Measurements from ENCODE around the gene MCF2L. TPM values are rescaled to one million over a fixed set of nuclear protein-coding genes. Genes with fewer than 3 reads are reported as not detected.

The MCF2L gene
- total RNA-seq, 1 experiment from 2014 or later, result not detected

GRCh38 chr13:112963641-112964040 is 5.4 kb upstream of the MCF2L start:
- H3K4me3 ChIP-seq (ENCODE audit: low read length), result no peak overlapping the region
- H2AFZ ChIP-seq (ENCODE audit: low read length), result no peak overlapping the region
- no peaks in the 10 kb centered on the region for H3K4me1 ChIP-seq (ENCODE audit: low read length)
- H3K9ac ChIP-seq (ENCODE audit: low read length), result no peak overlapping the region
- no peak overlapping the region for H3K4me2 ChIP-seq (ENCODE audit: low read depth, low read length, poor library complexity, severe bottlenecking)
- no peaks in the 10 kb centered on the region for H3K27me3 ChIP-seq (ENCODE audit: low read length)
- H3K79me2 ChIP-seq (ENCODE audit: low read length), result no peaks in the 10 kb centered on the region
- no peaks in the 10 kb centered on the region for H4K20me1 ChIP-seq (ENCODE audit: insufficient read depth, low read depth, low read length)
- no peaks in the 10 kb centered on the region for H3K36me3 ChIP-seq (ENCODE audit: insufficient read depth, low read length)
- H3K27ac ChIP-seq (ENCODE audit: low read length), result no peak overlapping the region
- H3K9me3 ChIP-seq (ENCODE audit: low read length), result no peaks in the 10 kb centered on the region
- DNase-seq, result no peak
- no peaks in the 10 kb centered on the region for H3K9me2 ChIP-seq (replicated peaks; ENCODE audit: insufficient read depth, low read length)

- no peaks in the 10 kb centered on the region for H3K79me2 ChIP-seq (ENCODE audit: low read length)
- no peaks in the 10 kb centered on the region for H4K20me1 ChIP-seq (ENCODE audit: insufficient read depth, low read depth, low read length)
- DNase-seq, result no peak
- no peak overlapping the region for H2AFZ ChIP-seq (ENCODE audit: low read length)
- no peak overlapping the region for H3K4me2 ChIP-seq (ENCODE audit: low read depth, low read length, poor library complexity, severe bottlenecking)
- H3K27me3 ChIP-seq (ENCODE audit: low read length), result no peaks in the 10 kb centered on the region
- no peak overlapping the region for H3K4me3 ChIP-seq (ENCODE audit: low read length)
- no peaks in the 10 kb centered on the region for H3K36me3 ChIP-seq (ENCODE audit: insufficient read depth, low read length)
- no peak overlapping the region for H3K27ac ChIP-seq (ENCODE audit: low read length)
- H3K4me1 ChIP-seq (ENCODE audit: low read length), result no peaks in the 10 kb centered on the region
- no peak overlapping the region for H3K9ac ChIP-seq (ENCODE audit: low read length)
- no peaks in the 10 kb centered on the region for H3K9me2 ChIP-seq (replicated peaks; ENCODE audit: insufficient read depth, low read length)
- H3K9me3 ChIP-seq (ENCODE audit: low read length), result no peaks in the 10 kb centered on the region
These were observed 4.0 kb upstream of the MCF2L start for GRCh38 chr13:112964971-112965492.

DNA sequence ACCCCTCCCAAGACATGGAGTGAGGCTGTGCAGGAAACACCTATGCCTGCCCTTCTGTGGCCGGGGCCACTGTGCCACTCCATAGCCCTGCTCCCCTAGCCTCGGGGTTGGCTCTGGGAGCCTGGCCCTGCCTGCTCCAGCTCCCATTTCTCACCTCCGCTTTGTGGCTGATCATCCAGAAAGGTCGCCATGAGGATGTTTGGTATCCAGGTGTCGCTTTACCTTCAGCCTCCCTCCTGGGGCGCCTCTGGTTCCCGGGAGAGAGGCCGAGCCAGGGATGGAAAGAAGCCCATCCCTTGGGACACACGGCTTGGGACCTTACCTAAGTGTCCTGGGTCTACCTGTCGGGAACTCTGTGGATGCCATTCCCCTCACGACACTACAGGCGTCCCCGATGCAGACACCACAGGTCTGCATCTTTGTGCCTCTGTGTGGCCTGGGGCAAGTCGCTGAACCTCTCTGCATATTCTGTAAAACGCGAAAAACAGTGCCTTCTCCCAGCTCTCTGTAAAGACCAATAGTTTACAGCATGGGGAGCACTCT is 3.4 kb upstream of the MCF2L start:
- H3K79me2 ChIP-seq (ENCODE audit: low read length), result no peaks in the 10 kb centered on the region
- no peaks in the 10 kb centered on the region for H4K20me1 ChIP-seq (ENCODE audit: insufficient read depth, low read depth, low read length)
- no peak overlapping the region for H3K27ac ChIP-seq (ENCODE audit: low read length)
- H3K9ac ChIP-seq (ENCODE audit: low read length), result no peak overlapping the region
- H3K9me2 ChIP-seq (replicated peaks; ENCODE audit: insufficient read depth, low read length), result no peaks in the 10 kb centered on the region
- H2AFZ ChIP-seq (ENCODE audit: low read length), result no peak overlapping the region
- H3K4me3 ChIP-seq (ENCODE audit: low read length), result no peak overlapping the region
- no peaks in the 10 kb centered on the region for H3K9me3 ChIP-seq (ENCODE audit: low read length)
- H3K27me3 ChIP-seq (ENCODE audit: low read length), result no peaks in the 10 kb centered on the region
- no peaks in the 10 kb centered on the region for H3K36me3 ChIP-seq (ENCODE audit: insufficient read depth, low read length)
- no peaks in the 10 kb centered on the region for H3K4me1 ChIP-seq (ENCODE audit: low read length)
- no peak for DNase-seq
- H3K4me2 ChIP-seq (ENCODE audit: low read depth, low read length, poor library complexity, severe bottlenecking), result no peak overlapping the region

- no peaks in the 10 kb centered on the region for H4K20me1 ChIP-seq (ENCODE audit: insufficient read depth, low read depth, low read length)
- H3K9ac ChIP-seq (ENCODE audit: low read length), result no peak overlapping the region
- H3K4me2 ChIP-seq (ENCODE audit: low read depth, low read length, poor library complexity, severe bottlenecking), result no peak overlapping the region
- H3K36me3 ChIP-seq (ENCODE audit: insufficient read depth, low read length), result no peaks in the 10 kb centered on the region
- no peaks in the 10 kb centered on the region for H3K79me2 ChIP-seq (ENCODE audit: low read length)
- H3K4me3 ChIP-seq (ENCODE audit: low read length), result no peak overlapping the region
- no peak overlapping the region for H2AFZ ChIP-seq (ENCODE audit: low read length)
- no peaks in the 10 kb centered on the region for H3K27me3 ChIP-seq (ENCODE audit: low read length)
- no peaks in the 10 kb centered on the region for H3K9me3 ChIP-seq (ENCODE audit: low read length)
- no peaks in the 10 kb centered on the region for H3K4me1 ChIP-seq (ENCODE audit: low read length)
- H3K9me2 ChIP-seq (replicated peaks; ENCODE audit: insufficient read depth, low read length), result no peaks in the 10 kb centered on the region
- DNase-seq, result no peak
- no peak overlapping the region for H3K27ac ChIP-seq (ENCODE audit: low read length)
These were observed 2.2 kb upstream of the MCF2L start for GRCh38 chr13:112966776-112967175.

- no peaks in the 10 kb centered on the region for H3K9me3 ChIP-seq (ENCODE audit: low read length)
- no peaks in the 10 kb centered on the region for H4K20me1 ChIP-seq (ENCODE audit: insufficient read depth, low read depth, low read length)
- no peaks in the 10 kb centered on the region for H3K4me1 ChIP-seq (ENCODE audit: low read length)
- no peak overlapping the region for H3K4me3 ChIP-seq (ENCODE audit: low read length)
- no peaks in the 10 kb centered on the region for H3K9me2 ChIP-seq (replicated peaks; ENCODE audit: insufficient read depth, low read length)
- H3K79me2 ChIP-seq (ENCODE audit: low read length), result no peaks in the 10 kb centered on the region
- H3K9ac ChIP-seq (ENCODE audit: low read length), result no peak overlapping the region
- H3K4me2 ChIP-seq (ENCODE audit: low read depth, low read length, poor library complexity, severe bottlenecking), result no peak overlapping the region
- no peaks in the 10 kb centered on the region for H3K27me3 ChIP-seq (ENCODE audit: low read length)
- no peak overlapping the region for H2AFZ ChIP-seq (ENCODE audit: low read length)
- no peak for DNase-seq
- H3K27ac ChIP-seq (ENCODE audit: low read length), result no peak overlapping the region
- H3K36me3 ChIP-seq (ENCODE audit: insufficient read depth, low read length), result no peaks in the 10 kb centered on the region
These were observed 1.2 kb upstream of the MCF2L start for GRCh38 chr13:112967686-112968379.

DNA sequence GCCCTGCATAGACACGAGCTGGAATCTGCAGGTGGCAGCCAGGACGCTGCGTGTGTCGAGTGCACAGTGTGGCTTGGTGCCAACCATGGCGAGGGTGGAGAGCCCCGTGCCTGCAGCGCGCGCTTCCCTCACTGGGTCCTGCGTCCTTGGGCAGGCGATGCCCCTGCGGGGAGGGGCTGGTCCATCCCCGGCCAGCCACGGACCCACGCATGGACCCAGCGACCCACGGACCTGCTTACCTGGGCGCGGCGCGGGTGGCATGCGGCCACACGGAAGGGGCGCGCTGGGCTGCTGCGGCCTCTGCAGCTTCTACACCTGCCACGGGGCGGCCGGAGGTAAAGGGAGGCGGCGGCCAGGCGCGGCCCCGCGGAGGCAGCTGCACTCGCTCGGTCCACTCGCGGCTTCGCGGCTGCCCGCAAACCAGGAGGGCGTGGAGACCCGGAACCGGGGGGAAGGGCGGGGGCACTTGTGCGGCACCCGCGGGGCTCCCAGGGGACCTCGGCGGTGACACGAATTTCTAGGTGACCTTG is 569 bp upstream of the MCF2L start:
- no peaks in the 10 kb centered on the region for H3K36me3 ChIP-seq (ENCODE audit: insufficient read depth, low read length)
- no peaks in the 10 kb centered on the region for H3K9me2 ChIP-seq (replicated peaks; ENCODE audit: insufficient read depth, low read length)
- no peaks in the 10 kb centered on the region for H3K4me1 ChIP-seq (ENCODE audit: low read length)
- H3K27me3 ChIP-seq (ENCODE audit: low read length), result no peaks in the 10 kb centered on the region
- no peak for DNase-seq
- H2AFZ ChIP-seq (ENCODE audit: low read length), result no peak overlapping the region
- no peak overlapping the region for H3K9ac ChIP-seq (ENCODE audit: low read length)
- H3K4me3 ChIP-seq (ENCODE audit: low read length), result no peak overlapping the region
- no peaks in the 10 kb centered on the region for H3K9me3 ChIP-seq (ENCODE audit: low read length)
- no peaks in the 10 kb centered on the region for H4K20me1 ChIP-seq (ENCODE audit: insufficient read depth, low read depth, low read length)
- no peak overlapping the region for H3K27ac ChIP-seq (ENCODE audit: low read length)
- no peaks in the 10 kb centered on the region for H3K79me2 ChIP-seq (ENCODE audit: low read length)
- no peak overlapping the region for H3K4me2 ChIP-seq (ENCODE audit: low read depth, low read length, poor library complexity, severe bottlenecking)

GRCh38 chr13:112969692-112970338 is 801 bp downstream of the MCF2L start:
- no peak overlapping the region for H2AFZ ChIP-seq (ENCODE audit: low read length)
- no peak overlapping the region for H3K27ac ChIP-seq (ENCODE audit: low read length)
- no peaks in the 10 kb centered on the region for H3K4me1 ChIP-seq (ENCODE audit: low read length)
- H3K9me2 ChIP-seq (replicated peaks; ENCODE audit: insufficient read depth, low read length), result no peaks in the 10 kb centered on the region
- H3K27me3 ChIP-seq (ENCODE audit: low read length), result no peaks in the 10 kb centered on the region
- no peak overlapping the region for H3K4me2 ChIP-seq (ENCODE audit: low read depth, low read length, poor library complexity, severe bottlenecking)
- no peaks in the 10 kb centered on the region for H3K9me3 ChIP-seq (ENCODE audit: low read length)
- no peak overlapping the region for H3K9ac ChIP-seq (ENCODE audit: low read length)
- no peaks in the 10 kb centered on the region for H3K36me3 ChIP-seq (ENCODE audit: insufficient read depth, low read length)
- H3K79me2 ChIP-seq (ENCODE audit: low read length), result no peaks in the 10 kb centered on the region
- no peaks in the 10 kb centered on the region for H4K20me1 ChIP-seq (ENCODE audit: insufficient read depth, low read depth, low read length)
- no peak overlapping the region for H3K4me3 ChIP-seq (ENCODE audit: low read length)
- DNase-seq, result no peak

- no peak overlapping the region for H2AFZ ChIP-seq (ENCODE audit: low read length)
- no peaks in the 10 kb centered on the region for H3K27me3 ChIP-seq (ENCODE audit: low read length)
- no peaks in the 10 kb centered on the region for H4K20me1 ChIP-seq (ENCODE audit: insufficient read depth, low read depth, low read length)
- no peaks in the 10 kb centered on the region for H3K79me2 ChIP-seq (ENCODE audit: low read length)
- DNase-seq, result no peak
- H3K9ac ChIP-seq (ENCODE audit: low read length), result no peak overlapping the region
- H3K9me2 ChIP-seq (replicated peaks; ENCODE audit: insufficient read depth, low read length), result no peaks in the 10 kb centered on the region
- H3K4me1 ChIP-seq (ENCODE audit: low read length), result no peaks in the 10 kb centered on the region
- H3K36me3 ChIP-seq (ENCODE audit: insufficient read depth, low read length), result no peaks in the 10 kb centered on the region
- H3K4me3 ChIP-seq (ENCODE audit: low read length), result no peak overlapping the region
- H3K4me2 ChIP-seq (ENCODE audit: low read depth, low read length, poor library complexity, severe bottlenecking), result no peak overlapping the region
- H3K9me3 ChIP-seq (ENCODE audit: low read length), result no peaks in the 10 kb centered on the region
- H3K27ac ChIP-seq (ENCODE audit: low read length), result no peak overlapping the region
These were observed 1.7 kb downstream of the MCF2L start for GRCh38 chr13:112970552-112971287.

Data from Karpas-422 (cell line).